Measurements from ENCODE around the gene DGKE. TPM values are rescaled to one million over a fixed set of nuclear protein-coding genes. Genes with fewer than 3 reads are reported as not detected.

Gene DGKE
- total RNA-seq, 6 donors from 2014 or later, result 4.3 to 23.8 (median 9.2) TPM

GRCh38 chr17:56876766-56877179, 42.8 kb downstream of the DGKE start:
- WGBS, 2 donors, result 62 to 66% methylated on average over 7 of the region's 7 CpGs
- Histone ChIP-seq H3K36me3 (no peaks in the 10 kb centered on the region), H3K27me3 (no peaks in the 10 kb centered on the region), H3K9me3 (no peaks in the 10 kb centered on the region), H3K4me1 (no peaks in the 10 kb centered on the region), H3K4me3 (no peak overlapping the region), H3K27ac (peak overlapping the region in 1 of 4 donors; percentile 37)
- no peak for TF ChIP-seq CTCF (IDR thresholded peaks at IDR 0.05)
- peak in 1 of 2 donors; percentile 54 for TF ChIP-seq POLR2AphosphoS5 (IDR thresholded peaks at IDR 0.05)
- no peak for TF ChIP-seq POLR2A (IDR thresholded peaks at IDR 0.05)
- peak in 1 of 4 donors; percentile 4 for TF ChIP-seq EP300 (IDR thresholded peaks at IDR 0.05)
- DNase-seq (no peak), ATAC-seq (ENCODE audit: low FRiP score in 2 of 2) (no peak)

GRCh38 chr17:56879280-56879679, 45.3 kb downstream of the DGKE start:
- Histone ChIP-seq H3K9me3 (no peaks in the 10 kb centered on the region), H3K4me3 (no peak overlapping the region), H3K36me3 (no peaks in the 10 kb centered on the region), H3K27me3 (no peaks in the 10 kb centered on the region), H3K4me1 (no peaks in the 10 kb centered on the region), H3K27ac (no peak overlapping the region)
- TF ChIP-seq EP300 (IDR thresholded peaks at IDR 0.05), result no peak
- TF ChIP-seq CTCF (IDR thresholded peaks at IDR 0.05), result no peak
- TF ChIP-seq POLR2A (IDR thresholded peaks at IDR 0.05), result no peak
- no peak for TF ChIP-seq POLR2AphosphoS5 (IDR thresholded peaks at IDR 0.05)
- 89 to 95% methylated on average over 7 of the region's 7 CpGs for WGBS, 2 donors
- DNase-seq (no peak), ATAC-seq (ENCODE audit: low FRiP score in 2 of 2) (no peak)

- no peaks in the 10 kb centered on the region for H3K9me3 ChIP-seq
- no peak overlapping the region for H3K27ac ChIP-seq
- ATAC-seq (ENCODE audit: low FRiP score in 2 of 2) (peak in 1 of 2 donors; percentile 42), DNase-seq (no peak)
- no peaks in the 10 kb centered on the region for H3K27me3 ChIP-seq
- no peak for TF ChIP-seq POLR2A (IDR thresholded peaks at IDR 0.05)
- no peak for TF ChIP-seq EP300 (IDR thresholded peaks at IDR 0.05)
- TF ChIP-seq CTCF (IDR thresholded peaks at IDR 0.05), result no peak
- TF ChIP-seq POLR2AphosphoS5 (IDR thresholded peaks at IDR 0.05), result no peak
- H3K4me1 ChIP-seq, result no peaks in the 10 kb centered on the region
- no peak overlapping the region for H3K4me3 ChIP-seq
- H3K36me3 ChIP-seq, result peaks cover 0 to 4% (median 0%) of the 10 kb centered on the region in 4 donors
- WGBS, 2 donors, result 57 to 59% methylated on average over 3 of the region's 3 CpGs
Observed at GRCh38 chr17:56880133-56880532, 46.2 kb downstream of the DGKE start.

- no peaks in the 10 kb centered on the region for H3K4me1 ChIP-seq
- ATAC-seq (ENCODE audit: low FRiP score in 2 of 2) (no peak), DNase-seq (no peak)
- TF ChIP-seq EP300 (IDR thresholded peaks at IDR 0.05) (no peak), POLR2A (IDR thresholded peaks at IDR 0.05) (no peak)
- H3K27me3 ChIP-seq, result no peaks in the 10 kb centered on the region
- H3K4me3 ChIP-seq, result no peak overlapping the region
- H3K9me3 ChIP-seq, result no peaks in the 10 kb centered on the region
- WGBS, 2 donors, result 75 to 80% methylated on average over 8 of the region's 8 CpGs
- H3K27ac ChIP-seq, result no peak overlapping the region
- peaks cover 0 to 4% (median 0%) of the 10 kb centered on the region in 4 donors for H3K36me3 ChIP-seq
Observed at GRCh38 chr17:56880571-56880970, 46.6 kb downstream of the DGKE start.

GRCh38 chr17:56881685-56882295, 47.8 kb downstream of the DGKE start:
- DNase-seq (no peak), ATAC-seq (ENCODE audit: low FRiP score in 2 of 2) (no peak)
- 96 to 97% methylated on average over 3 of the region's 3 CpGs for WGBS, 2 donors
- Histone ChIP-seq H3K9me3 (no peaks in the 10 kb centered on the region), H3K36me3 (peaks cover 0 to 6% (median 0%) of the 10 kb centered on the region in 4 donors), H3K27ac (no peak overlapping the region), H3K27me3 (no peaks in the 10 kb centered on the region), H3K4me3 (no peak overlapping the region), H3K4me1 (no peaks in the 10 kb centered on the region)
- TF ChIP-seq CTCF (IDR thresholded peaks at IDR 0.05) (no peak), POLR2AphosphoS5 (IDR thresholded peaks at IDR 0.05) (no peak), POLR2A (IDR thresholded peaks at IDR 0.05) (no peak)
